Tibial artery (tissue), 4 donors: ENCODE results near the gene GAPVD1.

ENCODE experiments used
- DNase-seq, 2 donors: peaks; one replicate each; pipeline ENCODE4 v3.0.0-alpha.2; 2019
- H3K27ac ChIP-seq, 2 donors: fragments of 200-600 bp; sonication (generic) in 1 of 2; 1 replicate in 1 of 2; 2 replicates in 1 of 2; pipeline ENCODE4 v1.5.1; 2018 to 2019; ENCODE audit warnings: mild to moderate bottlenecking in 1 of 2
- H3K27me3 ChIP-seq, 2 donors: fragments of 200-600 bp; sonication (generic) in 1 of 2; one replicate each; pipeline versions ENCODE4 v1.5.1 to v1.6.0; 2016 to 2019
- H3K36me3 ChIP-seq, 3 donors: fragments of 200-600 bp; sonication (generic) in 2 of 3; one replicate each; pipeline ENCODE4 v1.5.1; 2016 to 2019; ENCODE audit warnings: mild to moderate bottlenecking in 2 of 3
- H3K4me1 ChIP-seq, 4 donors: fragments of 200-600 bp; sonication (generic) in 2 of 4; 1 replicate in 3 of 4; 2 replicates in 1 of 4; pipeline ENCODE4 v1.5.1; 2016 to 2019
- H3K4me3 ChIP-seq, 2 donors: fragments of 200-600 bp; sonication (generic) in 1 of 2; 1 replicate in 1 of 2; 2 replicates in 1 of 2; pipeline ENCODE4 v1.5.1; 2018 to 2019; ENCODE audit warnings: mild to moderate bottlenecking in 2 of 2
- H3K9me3 ChIP-seq, 3 donors: fragments of 200-600 bp; sonication (generic) in 1 of 3; one replicate each; pipeline ENCODE4 v1.5.1; 2016 to 2019
- CTCF ChIP-seq, 2 experiments: fragments of 200-600 bp in 1 of 2; fragments of 450-650 bp in 1 of 2; IDR thresholded peaks; one replicate each; pipeline ENCODE4 v1.5.1; 2017 to 2019; ENCODE audit warnings: antibody characterized with exemption in 2 of 2, mild to moderate bottlenecking in 1 of 2, moderate library complexity in 1 of 2
- intact Hi-C: fragments of 100-400 bp; cut with DNase I; formaldehyde crosslinking; loops from one replicate; pipeline ENCODE4 v1.15.0; 2023; ENCODE audit warnings: low total_unique reads

The GAPVD1 gene

GRCh38 chr9:125376261-125377226 is 114.9 kb downstream of the GAPVD1 start:
- DNase-seq = no peak
- TF ChIP-seq CTCF (IDR thresholded peaks at IDR 0.05) = no peak
- no peaks in the 10 kb centered on the region for H3K36me3 ChIP-seq
- no peak overlapping the region for H3K4me3 ChIP-seq
- intact Hi-C loops = no loop called here
- H3K27me3 ChIP-seq = peaks cover 0 to 32% of the 10 kb centered on the region in 2 donors
- H3K4me1 ChIP-seq = peaks cover 0 to 9% (median 4%) of the 10 kb centered on the region in 4 donors
- no peak overlapping the region for H3K27ac ChIP-seq
- no peaks in the 10 kb centered on the region for H3K9me3 ChIP-seq

DNA sequence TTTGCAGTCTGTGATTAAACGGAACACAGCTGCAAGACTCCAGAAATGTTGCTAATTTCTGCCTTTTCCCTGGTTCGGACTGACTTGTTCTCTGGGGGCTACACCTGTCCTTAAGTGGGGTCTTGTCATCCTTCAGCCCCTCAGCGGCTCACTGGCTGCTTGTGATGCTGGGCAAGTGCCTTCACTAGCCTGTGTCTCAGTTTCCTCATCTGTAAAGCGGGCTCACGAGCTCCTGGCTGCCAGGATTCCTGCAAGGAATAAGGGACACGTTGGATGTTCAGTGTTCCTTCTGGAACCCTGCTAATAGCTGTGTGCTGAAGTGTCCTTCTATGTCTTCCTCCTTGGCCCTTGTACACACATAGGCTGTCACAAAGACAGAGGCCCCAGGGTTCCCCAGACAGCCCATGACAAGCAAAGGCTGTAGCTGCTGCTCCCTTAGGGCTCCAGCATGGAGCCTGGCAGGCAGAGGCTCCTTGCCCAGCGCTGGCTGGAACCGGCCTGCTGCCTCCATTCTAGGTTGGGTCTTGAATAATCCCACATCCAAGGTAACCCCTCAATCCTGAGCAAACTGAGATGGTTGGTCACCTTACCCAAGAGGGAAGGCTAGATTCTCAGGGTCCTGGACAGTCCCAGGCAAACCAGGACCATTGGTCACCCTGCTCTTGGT is 116.1 kb downstream of the GAPVD1 start:
- TF ChIP-seq CTCF (IDR thresholded peaks at IDR 0.05) = no peak
- Histone ChIP-seq H3K27me3 (peaks cover 0 to 32% of the 10 kb centered on the region in 2 donors), H3K27ac (no peak overlapping the region), H3K36me3 (no peaks in the 10 kb centered on the region), H3K4me1 (peaks cover 0 to 9% (median 4%) of the 10 kb centered on the region in 4 donors), H3K4me3 (no peak overlapping the region), H3K9me3 (no peaks in the 10 kb centered on the region)
- intact Hi-C loops = no loop called here
- DNase-seq = no peak

DNA sequence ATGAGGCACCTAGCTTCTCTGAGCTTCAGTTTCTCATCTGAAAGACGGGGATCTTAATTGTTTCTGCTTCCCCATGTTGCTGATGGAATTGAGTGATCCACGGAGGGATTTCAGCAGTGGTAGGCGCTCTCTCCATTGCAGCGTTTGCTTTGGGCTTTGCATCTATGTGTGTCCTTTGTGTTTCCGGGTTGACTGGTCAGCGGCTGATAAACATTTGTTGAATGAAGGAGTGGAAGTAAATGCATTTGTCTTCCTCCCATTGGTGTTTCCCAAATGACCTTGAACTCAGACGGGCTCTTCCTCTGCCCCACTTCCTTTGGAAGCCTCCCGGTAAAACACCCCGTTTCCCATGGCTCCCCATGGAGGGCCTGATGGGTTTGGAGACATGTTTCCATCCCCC is 117.2 kb downstream of the GAPVD1 start:
- Histone ChIP-seq H3K27me3 (peaks cover 0 to 32% of the 10 kb centered on the region in 2 donors), H3K9me3 (no peaks in the 10 kb centered on the region), H3K4me1 (peaks cover 0 to 9% (median 4%) of the 10 kb centered on the region in 4 donors), H3K36me3 (no peaks in the 10 kb centered on the region), H3K4me3 (no peak overlapping the region), H3K27ac (no peak overlapping the region)
- TF ChIP-seq CTCF (IDR thresholded peaks at IDR 0.05) = no peak
- no peak for DNase-seq
- intact Hi-C loops = no loop called here

DNA sequence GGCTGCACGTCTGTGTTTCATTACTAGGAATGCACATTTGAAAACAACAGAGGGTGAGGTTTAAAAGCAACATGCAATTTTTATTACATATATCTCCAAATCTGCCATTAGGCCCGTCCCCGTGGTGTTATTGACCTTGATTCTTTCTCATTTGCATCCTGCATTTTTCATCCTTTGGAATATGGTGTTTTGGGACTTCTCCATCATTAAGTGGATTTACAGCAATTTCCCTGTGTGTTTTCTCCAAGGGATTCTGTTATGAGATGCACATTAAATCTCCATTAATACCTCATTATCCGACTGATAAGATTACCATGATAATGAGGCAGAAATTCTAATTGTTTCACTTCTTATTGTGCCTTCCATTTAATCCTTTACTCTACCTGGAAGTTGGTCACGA is 117.6 kb downstream of the GAPVD1 start:
- Histone ChIP-seq H3K4me1 (peaks cover 0 to 8% (median 4%) of the 10 kb centered on the region in 4 donors), H3K27ac (no peak overlapping the region), H3K9me3 (no peaks in the 10 kb centered on the region), H3K36me3 (no peaks in the 10 kb centered on the region), H3K4me3 (no peak overlapping the region), H3K27me3 (peaks cover 0 to 32% of the 10 kb centered on the region in 2 donors)
- no peak for TF ChIP-seq CTCF (IDR thresholded peaks at IDR 0.05)
- intact Hi-C loops = no loop called here
- DNase-seq = no peak

DNA sequence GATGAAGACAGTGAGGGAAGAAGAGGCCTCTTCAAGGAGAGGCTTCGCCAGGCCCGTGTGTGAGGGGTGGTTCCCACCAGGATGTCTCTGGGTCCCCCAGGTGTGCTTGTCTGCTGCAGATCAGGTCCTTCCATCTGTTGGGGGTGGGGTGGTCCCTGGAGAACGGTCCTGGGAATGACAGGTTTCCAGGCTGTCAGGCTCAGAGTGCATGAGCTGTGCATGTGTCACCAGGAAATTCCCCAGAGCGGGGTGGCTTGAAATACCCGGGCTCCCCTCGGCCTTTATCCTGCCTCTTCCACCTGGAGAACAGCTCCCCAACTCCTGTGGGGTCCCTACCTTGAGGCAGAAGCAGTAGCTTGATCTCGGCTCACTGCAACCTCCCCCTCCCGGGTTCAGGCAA is 118.8 kb downstream of the GAPVD1 start:
- intact Hi-C loops = no loop called here
- peaks cover 0 to 32% of the 10 kb centered on the region in 2 donors for H3K27me3 ChIP-seq
- DNase-seq = peak in 1 of 2 donors; percentile 45

More for the DNA sequence above, 118.8 kb downstream of the GAPVD1 start:
- TF ChIP-seq CTCF (IDR thresholded peaks at IDR 0.05) = no peak
- no peaks in the 10 kb centered on the region for H3K4me1 ChIP-seq
- H3K9me3 ChIP-seq = no peaks in the 10 kb centered on the region
- H3K27ac ChIP-seq = no peak overlapping the region
- no peak overlapping the region for H3K4me3 ChIP-seq
- H3K36me3 ChIP-seq = no peaks in the 10 kb centered on the region
